Measurements from ENCODE around the gene KCNQ2.

DNA sequence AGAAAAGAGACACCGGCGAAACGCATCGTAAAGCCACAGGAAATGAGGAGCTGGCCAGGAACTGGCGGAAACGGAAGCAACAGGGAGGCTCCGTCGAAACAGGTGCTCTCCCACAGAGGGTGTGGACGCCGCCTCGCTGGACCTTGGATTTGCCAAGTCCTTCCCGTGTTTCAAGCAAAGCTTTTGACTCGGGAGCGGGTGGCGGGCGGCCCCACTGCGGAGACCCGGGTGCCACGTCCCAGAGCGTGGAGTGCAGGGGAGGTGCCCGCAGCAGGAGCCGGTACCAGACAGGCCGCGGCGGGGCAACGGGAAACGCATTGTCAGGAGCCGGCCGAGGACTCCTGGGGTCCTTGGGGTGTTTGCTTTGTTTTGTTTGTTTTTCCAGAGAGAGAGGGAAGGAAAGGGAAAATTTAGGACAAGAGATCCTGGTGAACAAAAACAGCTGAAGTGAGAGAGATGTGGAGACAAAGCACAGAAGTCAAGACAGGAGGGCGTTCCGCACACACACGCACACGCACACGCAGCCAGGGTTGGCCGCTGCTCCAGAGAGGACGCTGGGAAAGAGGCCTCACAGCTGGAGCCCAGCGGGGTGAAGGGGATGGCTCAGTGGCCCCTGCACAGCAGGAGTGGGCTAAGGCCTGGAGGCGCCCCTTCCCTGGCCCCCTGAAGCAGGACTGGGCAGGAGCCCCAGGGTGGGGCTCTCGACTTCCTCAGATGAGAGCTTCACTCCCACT is 60.4 kb downstream of the KCNQ2 start:
- TF ChIP-seq POLR2A (IDR thresholded peaks at IDR 0.05) (no peak), EP300 (IDR thresholded peaks at IDR 0.05) (no peak)
- TF ChIP-seq, protein P1, sequence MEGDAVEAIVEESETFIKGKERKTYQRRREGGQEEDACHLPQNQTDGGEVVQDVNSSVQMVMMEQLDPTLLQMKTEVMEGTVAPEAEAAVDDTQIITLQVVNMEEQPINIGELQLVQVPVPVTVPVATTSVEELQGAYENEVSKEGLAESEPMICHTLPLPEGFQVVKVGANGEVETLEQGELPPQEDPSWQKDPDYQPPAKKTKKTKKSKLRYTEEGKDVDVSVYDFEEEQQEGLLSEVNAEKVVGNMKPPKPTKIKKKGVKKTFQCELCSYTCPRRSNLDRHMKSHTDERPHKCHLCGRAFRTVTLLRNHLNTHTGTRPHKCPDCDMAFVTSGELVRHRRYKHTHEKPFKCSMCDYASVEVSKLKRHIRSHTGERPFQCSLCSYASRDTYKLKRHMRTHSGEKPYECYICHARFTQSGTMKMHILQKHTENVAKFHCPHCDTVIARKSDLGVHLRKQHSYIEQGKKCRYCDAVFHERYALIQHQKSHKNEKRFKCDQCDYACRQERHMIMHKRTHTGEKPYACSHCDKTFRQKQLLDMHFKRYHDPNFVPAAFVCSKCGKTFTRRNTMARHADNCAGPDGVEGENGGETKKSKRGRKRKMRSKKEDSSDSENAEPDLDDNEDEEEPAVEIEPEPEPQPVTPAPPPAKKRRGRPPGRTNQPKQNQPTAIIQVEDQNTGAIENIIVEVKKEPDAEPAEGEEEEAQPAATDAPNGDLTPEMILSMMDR (IDR thresholded peaks at IDR 0.05), result no peak

Measured in ovary (tissue), 3 donors.